Activated CD8-positive, alpha-beta T cell treated with anti-CD3 and anti-CD28 coated beads for 36 hours (primary cell): Measurements from ENCODE around the gene ZNF438. TPM values are rescaled to one million over a fixed set of nuclear protein-coding genes. Genes with fewer than 3 reads are reported as not detected.

Source experiments
- ATAC-seq: fragments of 200-7000 bp; cut with Tn5 transposase; one replicate; pipeline ENCODE4 v1.10.0; 2021; ENCODE audit warnings: mild to moderate bottlenecking, moderate library complexity
- CTCF ChIA-PET: fragments of 350-600 bp; sonication (Branson Sonifier 250); formaldehyde crosslinking; loops from one replicate; lab custom pipeline; 2021; ENCODE audit warnings: antibody characterized with exemption; lab: Charles Lee
- POLR2A ChIA-PET: fragments of 350-600 bp; sonication (Branson Sonifier 250); formaldehyde crosslinking; loops from one replicate; lab custom pipeline; 2021; ENCODE audit warnings: antibody characterized with exemption; lab: Charles Lee
- DNase-seq: peaks from one replicate; pipeline ENCODE4 v3.0.0-alpha.2; 2020
- H3K27ac Mint-ChIP-seq: one replicate; pipeline ENCODE4 v1.8.0; 2021; ENCODE audit warnings: mild to moderate bottlenecking, mixed read lengths
- H3K27me3 Mint-ChIP-seq: one replicate; pipeline ENCODE4 v1.8.0; 2021; ENCODE audit warnings: mixed read lengths
- H3K36me3 Mint-ChIP-seq: one replicate; pipeline ENCODE4 v1.8.0; 2021; ENCODE audit warnings: low read depth, mixed read lengths
- H3K4me1 Mint-ChIP-seq: one replicate; pipeline ENCODE4 v1.8.0; 2021; ENCODE audit warnings: low read depth, mixed read lengths
- H3K4me3 Mint-ChIP-seq: one replicate; pipeline ENCODE4 v1.8.0; 2021; ENCODE audit warnings: mild to moderate bottlenecking, moderate library complexity, mixed read lengths
- H3K9me3 Mint-ChIP-seq: one replicate; pipeline ENCODE4 v1.8.0; 2021; ENCODE audit warnings: mixed read lengths
- CTCF ChIP-seq: fragments of 200-600 bp; IDR thresholded peaks from one replicate; pipeline ENCODE4 v1.8.0; 2022; ENCODE audit warnings: antibody characterized with exemption, mild to moderate bottlenecking
- intact Hi-C: fragments of 100-400 bp; cut with micrococcal nuclease; formaldehyde crosslinking; loops from one replicate; pipeline ENCODE4 v1.10.0; 2022
- total RNA-seq, 2 experiments: library from RNA; stranded (reverse); gene quantifications; one replicate each; pipeline ENCODE4 v1.2.3, GENCODE V29; 2021

ZNF438 gene
- total RNA-seq, 2 experiments from 2014 or later, result 3.0 to 3.9 TPM

GRCh38 chr10:31074722-31075086 lies 43.0 kb upstream of the ZNF438 start:
- Mint-ChIP-seq H3K27me3 (peaks cover 7% of the 10 kb centered on the region), H3K27ac (no peak overlapping the region), H3K4me1 (no peaks in the 10 kb centered on the region), H3K36me3 (no peaks in the 10 kb centered on the region), H3K4me3 (no peak overlapping the region), H3K9me3 (no peaks in the 10 kb centered on the region)
- intact Hi-C loops, result no loop called here
- POLR2A ChIA-PET, result no interaction called here
- CTCF ChIA-PET, result no interaction called here
- ATAC-seq (no peak), DNase-seq (no peak)
- TF ChIP-seq CTCF, result no peak

GRCh38 chr10:31073996-31074721 lies 42.5 kb upstream of the ZNF438 start:
- Mint-ChIP-seq H3K27me3 (peaks cover 7% of the 10 kb centered on the region), H3K4me1 (no peaks in the 10 kb centered on the region), H3K27ac (no peak overlapping the region), H3K36me3 (no peaks in the 10 kb centered on the region), H3K9me3 (no peaks in the 10 kb centered on the region), H3K4me3 (no peak overlapping the region)
- ATAC-seq (no peak), DNase-seq (no peak)
- POLR2A ChIA-PET, result no interaction called here
- intact Hi-C loops, result no loop called here
- no peak for TF ChIP-seq CTCF
- CTCF ChIA-PET, result interaction anchor here (0.6 kb wide), 1 partner anchor 609 kb away, joined by 3 read pairs; no protein-coding TSS in a partner anchor

GRCh38 chr10:31073211-31073610 lies 41.5 kb upstream of the ZNF438 start:
- DNase-seq (no peak), ATAC-seq (no peak)
- CTCF ChIA-PET, result interaction anchor here (0.6 to 1.9 kb wide), 5 partner anchors 10 to 608 kb away, joined by 3 to 8 read pairs (median 3); partner anchors contain the start of gene ZNF438
- H3K27ac Mint-ChIP-seq, result no peak overlapping the region
- no peaks in the 10 kb centered on the region for H3K4me1 Mint-ChIP-seq
- TF ChIP-seq CTCF, result no peak
- no peaks in the 10 kb centered on the region for H3K9me3 Mint-ChIP-seq
- no peaks in the 10 kb centered on the region for H3K36me3 Mint-ChIP-seq
- POLR2A ChIA-PET, result no interaction called here
- peaks cover 9% of the 10 kb centered on the region for H3K27me3 Mint-ChIP-seq
- no peak overlapping the region for H3K4me3 Mint-ChIP-seq
- intact Hi-C loops, result no loop called here

GRCh38 chr10:31072451-31072850 lies 40.8 kb upstream of the ZNF438 start:
- POLR2A ChIA-PET, result interaction anchor here (1.0 kb wide), 1 partner anchor 42 kb away, joined by 4 read pairs; no protein-coding TSS in a partner anchor
- no peak for ATAC-seq
- Mint-ChIP-seq H3K9me3 (no peaks in the 10 kb centered on the region), H3K4me3 (no peak overlapping the region), H3K27ac (no peak overlapping the region), H3K4me1 (no peaks in the 10 kb centered on the region), H3K27me3 (peaks cover 9% of the 10 kb centered on the region), H3K36me3 (no peaks in the 10 kb centered on the region)
- CTCF ChIA-PET, result interaction anchor here (0.9 to 1.9 kb wide), 4 partner anchors 11 to 346 kb away, joined by 3 to 8 read pairs (median 3); partner anchors contain the start of gene ZNF438
- no peak for TF ChIP-seq CTCF
- intact Hi-C loops, result no loop called here
- DNase-seq, result no peak

GRCh38 chr10:31071232-31072005 lies 39.8 kb upstream of the ZNF438 start:
- H3K4me1 Mint-ChIP-seq, result no peaks in the 10 kb centered on the region
- no peak overlapping the region for H3K27ac Mint-ChIP-seq
- intact Hi-C loops, result no loop called here
- DNase-seq (no peak), ATAC-seq (no peak)
- ChIA-PET POLR2A (no interaction called here), CTCF (interaction anchor here (1.9 kb wide), 1 partner anchor 287 kb away, joined by 8 read pairs; no protein-coding TSS in a partner anchor)
- no peak for TF ChIP-seq CTCF
- H3K9me3 Mint-ChIP-seq, result no peaks in the 10 kb centered on the region
- H3K4me3 Mint-ChIP-seq, result no peak overlapping the region
- no peaks in the 10 kb centered on the region for H3K36me3 Mint-ChIP-seq
- peaks cover 11% of the 10 kb centered on the region for H3K27me3 Mint-ChIP-seq
